GM21526 (cell line): ENCODE results near the gene TIAM2.

Source experiments
- ATAC-seq: cut with Tn5 transposase; IDR thresholded peaks from one replicate; pipeline ENCODE4 v1.9.1; 2021; ENCODE audit warnings: moderate library complexity; ENCODE audit not compliant: unreplicated experiment, low FRiP score

Gene TIAM2

GRCh38 chr6:155250701-155251381, 255.7 kb downstream of the TIAM2 start:
- no peak for ATAC-seq

GRCh38 chr6:155252581-155252980, 257.5 kb downstream of the TIAM2 start:
- no peak for ATAC-seq

GRCh38 chr6:155253337-155253736, 258.2 kb downstream of the TIAM2 start:
- ATAC-seq = no peak

GRCh38 chr6:155254139-155254538, 259.0 kb downstream of the TIAM2 start:
- no peak for ATAC-seq

- no peak for ATAC-seq
These were observed 261.1 kb downstream of the TIAM2 start for GRCh38 chr6:155256122-155256795.

- ATAC-seq = no peak
These were observed 262.7 kb downstream of the TIAM2 start for GRCh38 chr6:155257796-155258195.

- ATAC-seq = no peak
These were observed 264.1 kb downstream of the TIAM2 start for GRCh38 chr6:155259204-155259603.

GRCh38 chr6:155259897-155260296, 264.8 kb downstream of the TIAM2 start:
- ATAC-seq = no peak

- ATAC-seq = peak; percentile 62
These were observed 265.6 kb downstream of the TIAM2 start for GRCh38 chr6:155260686-155261085.

GRCh38 chr6:155261111-155261900, 266.2 kb downstream of the TIAM2 start:
- ATAC-seq = no peak

- ATAC-seq = no peak
These were observed 267.5 kb downstream of the TIAM2 start for GRCh38 chr6:155262655-155263054.

GRCh38 chr6:155263373-155264063, 268.4 kb downstream of the TIAM2 start, which contains the start of gene CLDN20:
CLDN20 (plus strand) TSS chr6:155264013; CDS start chr6:155275720, 11,707 bp downstream.
- no peak for ATAC-seq

GRCh38 chr6:155264693-155265320, 269.7 kb downstream of the TIAM2 start:
- no peak for ATAC-seq

GRCh38 chr6:155265843-155266535, 270.9 kb downstream of the TIAM2 start:
- no peak for ATAC-seq

GRCh38 chr6:155267411-155267810, 272.3 kb downstream of the TIAM2 start:
- no peak for ATAC-seq

- ATAC-seq = peak; percentile 62
These were observed 273.2 kb downstream of the TIAM2 start for GRCh38 chr6:155268088-155268867.

- ATAC-seq = no peak
These were observed 274.6 kb downstream of the TIAM2 start for GRCh38 chr6:155269765-155270164.

- ATAC-seq = no peak
These were observed 275.5 kb downstream of the TIAM2 start for GRCh38 chr6:155270561-155271091.

- ATAC-seq = no peak
These were observed 276.0 kb downstream of the TIAM2 start for GRCh38 chr6:155271145-155271544.
